Ascending aorta (tissue), 2 donors: ENCODE measurements around the gene GGT5. TPM values are rescaled to one million over a fixed set of nuclear protein-coding genes. Genes with fewer than 3 reads are reported as not detected.

ENCODE experiments used
- DNase-seq, 2 donors: peaks; one replicate each; pipeline ENCODE4 v3.0.0-alpha.2; 2019; ENCODE audit warnings: low spot score in 2 of 2
- H3K27ac ChIP-seq, 2 donors: fragments of 200-600 bp; sonication (generic); one replicate each; pipeline ENCODE4 v1.5.1; 2016 to 2017; ENCODE audit warnings: mild to moderate bottlenecking in 1 of 2
- H3K27me3 ChIP-seq: fragments of 200-600 bp; sonication (generic); one replicate; pipeline ENCODE4 v1.5.1; 2017
- H3K36me3 ChIP-seq, 2 donors: fragments of 200-600 bp; sonication (generic); one replicate each; pipeline ENCODE4 v1.5.1; 2016
- H3K4me1 ChIP-seq, 2 donors: fragments of 200-600 bp; sonication (generic); one replicate each; pipeline ENCODE4 v1.5.1; 2016 to 2017; ENCODE audit warnings: mild to moderate bottlenecking in 1 of 2
- H3K4me3 ChIP-seq, 2 donors: fragments of 200-600 bp; sonication (generic); one replicate each; pipeline ENCODE4 v1.5.1; 2016 to 2017; ENCODE audit warnings: mild to moderate bottlenecking in 1 of 2
- H3K9me3 ChIP-seq, 2 donors: fragments of 200-600 bp; sonication (generic); one replicate each; pipeline ENCODE4 v1.5.1; 2016
- intact Hi-C: fragments of 100-400 bp; cut with DNase I; formaldehyde crosslinking; loops from one replicate; pipeline ENCODE4 v1.15.1; 2023
- total RNA-seq: library from RNA; depleted of rRNA; stranded (reverse); fragments of >200 nt; gene quantifications from one replicate; pipeline ENCODE4 v1.1.0, GENCODE V29; 2016
- TF ChIP-seq, protein P1 (sequence below), 3 experiments: fragments of 200-600 bp in 2 of 3; fragments of 450-650 bp in 1 of 3; sonication (generic) in 2 of 3; IDR thresholded peaks; one replicate each; pipeline ENCODE4 v1.5.1; 2016 to 2019; ENCODE audit warnings: antibody characterized with exemption in 3 of 3, mild to moderate bottlenecking in 1 of 3, moderate library complexity in 1 of 3

GGT5 gene
- total RNA-seq, 1 donor from 2014 or later = 238 TPM

DNA sequence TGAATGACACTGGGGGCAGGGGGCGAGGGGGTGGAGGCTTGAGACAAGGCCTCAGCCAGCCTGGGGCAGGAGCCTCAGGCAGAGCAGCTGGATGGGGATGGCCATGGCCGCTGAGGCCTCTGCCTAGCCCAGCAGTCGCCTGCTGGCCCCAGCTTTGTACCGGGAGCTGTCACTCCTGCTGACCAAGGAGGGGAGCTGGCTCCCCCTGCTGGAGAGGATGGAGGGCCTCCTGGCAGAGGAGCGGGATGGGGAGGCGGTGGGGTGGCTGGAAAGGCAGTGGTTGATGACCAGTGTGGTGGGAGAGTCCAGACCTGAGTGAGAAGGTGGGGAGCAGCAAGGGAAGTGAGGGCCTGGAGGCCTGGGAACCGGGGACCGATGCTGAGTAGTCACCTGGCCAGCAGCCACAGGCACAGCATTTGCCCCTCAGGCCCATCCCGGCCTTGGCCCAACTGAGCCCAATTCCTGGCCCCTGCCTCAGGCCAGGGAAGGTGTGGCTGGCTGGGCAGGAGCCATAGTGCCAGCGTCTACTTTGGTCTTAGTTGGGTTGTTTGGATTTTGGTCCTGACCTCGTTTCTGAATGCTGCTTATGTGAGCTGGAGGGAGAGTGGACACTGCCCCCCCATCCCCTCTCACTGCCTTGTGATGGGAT is 69.6 kb downstream of the GGT5 start:
- Histone ChIP-seq H3K27me3 (no peaks in the 10 kb centered on the region), H3K9me3 (no peaks in the 10 kb centered on the region), H3K27ac (peak overlapping the region; percentile 84 to 92), H3K4me1 (peaks cover 15 to 35% of the 10 kb centered on the region in 2 donors), H3K36me3 (peaks cover 35 to 44% of the 10 kb centered on the region in 2 donors), H3K4me3 (no peak overlapping the region)
- intact Hi-C loops = loop anchor here (1.0 to 10.0 kb wide), 6 partner anchors 18 to 218 kb away; partner anchors contain the start of gene CABIN1
- DNase-seq = peak in 1 of 2 donors; percentile 92
- TF ChIP-seq, protein P1, sequence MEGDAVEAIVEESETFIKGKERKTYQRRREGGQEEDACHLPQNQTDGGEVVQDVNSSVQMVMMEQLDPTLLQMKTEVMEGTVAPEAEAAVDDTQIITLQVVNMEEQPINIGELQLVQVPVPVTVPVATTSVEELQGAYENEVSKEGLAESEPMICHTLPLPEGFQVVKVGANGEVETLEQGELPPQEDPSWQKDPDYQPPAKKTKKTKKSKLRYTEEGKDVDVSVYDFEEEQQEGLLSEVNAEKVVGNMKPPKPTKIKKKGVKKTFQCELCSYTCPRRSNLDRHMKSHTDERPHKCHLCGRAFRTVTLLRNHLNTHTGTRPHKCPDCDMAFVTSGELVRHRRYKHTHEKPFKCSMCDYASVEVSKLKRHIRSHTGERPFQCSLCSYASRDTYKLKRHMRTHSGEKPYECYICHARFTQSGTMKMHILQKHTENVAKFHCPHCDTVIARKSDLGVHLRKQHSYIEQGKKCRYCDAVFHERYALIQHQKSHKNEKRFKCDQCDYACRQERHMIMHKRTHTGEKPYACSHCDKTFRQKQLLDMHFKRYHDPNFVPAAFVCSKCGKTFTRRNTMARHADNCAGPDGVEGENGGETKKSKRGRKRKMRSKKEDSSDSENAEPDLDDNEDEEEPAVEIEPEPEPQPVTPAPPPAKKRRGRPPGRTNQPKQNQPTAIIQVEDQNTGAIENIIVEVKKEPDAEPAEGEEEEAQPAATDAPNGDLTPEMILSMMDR (IDR thresholded peaks at IDR 0.05) = peak; percentile 92 to 94 (median 92)

DNA sequence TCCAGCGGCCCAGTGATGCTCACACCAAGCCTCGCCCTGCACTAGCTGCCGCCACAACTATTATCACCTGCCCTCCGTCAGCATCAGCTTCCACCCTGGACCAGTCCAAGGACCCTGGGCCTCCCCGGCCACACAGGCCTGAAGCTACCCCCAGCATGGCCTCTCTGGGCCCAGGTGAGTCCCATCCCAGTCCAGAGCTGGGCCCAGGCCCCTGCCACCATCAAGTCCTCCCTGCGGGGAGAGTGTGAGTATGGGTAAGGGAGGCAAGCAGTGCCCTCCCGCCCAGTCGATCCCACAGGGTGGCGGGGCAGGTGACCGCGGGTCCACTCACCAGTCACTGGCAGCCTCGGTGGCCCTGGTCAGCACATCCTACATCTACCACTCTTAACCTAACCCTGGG is 73.1 kb downstream of the GGT5 start:
- Histone ChIP-seq H3K27me3 (no peaks in the 10 kb centered on the region), H3K36me3 (peaks cover 65 to 73% of the 10 kb centered on the region in 2 donors), H3K4me3 (no peak overlapping the region), H3K27ac (peak overlapping the region; percentile 19 to 92), H3K9me3 (no peaks in the 10 kb centered on the region), H3K4me1 (peaks cover 8 to 15% of the 10 kb centered on the region in 2 donors)
- DNase-seq = no peak
- intact Hi-C loops = loop anchor here (10.0 kb wide), 1 partner anchor 157 kb away; the partner anchor contains the start of gene CABIN1
- TF ChIP-seq, protein P1 (IDR thresholded peaks at IDR 0.05) = no peak

DNA sequence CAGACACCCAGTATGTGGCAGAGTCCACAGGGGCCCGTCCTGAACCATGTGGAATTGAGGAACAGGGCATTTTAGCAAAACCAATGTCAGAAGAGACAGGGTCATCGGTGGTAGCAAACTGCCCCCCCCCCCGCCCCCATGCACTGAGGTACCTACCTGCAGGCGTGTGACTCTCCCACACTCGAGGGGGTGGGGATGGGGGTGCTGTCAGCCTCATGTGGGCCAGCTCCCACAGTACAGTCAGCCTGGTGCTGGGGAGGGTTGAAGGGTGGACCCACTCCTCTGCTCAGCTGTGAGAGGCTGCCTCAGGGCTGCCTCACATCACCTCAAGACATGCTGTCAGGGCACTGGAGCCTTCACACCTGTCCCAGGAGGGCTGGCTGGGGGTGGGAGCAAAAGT is 74.2 kb downstream of the GGT5 start:
- H3K27ac ChIP-seq = peak overlapping the region in 1 of 2 donors; percentile 92
- no peak overlapping the region for H3K4me3 ChIP-seq
- TF ChIP-seq, protein P1 (IDR thresholded peaks at IDR 0.05) = no peak
- no peaks in the 10 kb centered on the region for H3K27me3 ChIP-seq
- peaks cover 4 to 8% of the 10 kb centered on the region in 2 donors for H3K4me1 ChIP-seq
- no peak for DNase-seq
- no peaks in the 10 kb centered on the region for H3K9me3 ChIP-seq
- H3K36me3 ChIP-seq = peaks cover 77 to 85% of the 10 kb centered on the region in 2 donors
- intact Hi-C loops = loop anchor here (10.0 kb wide), 1 partner anchor 156 kb away; the partner anchor contains the start of gene CABIN1

DNA sequence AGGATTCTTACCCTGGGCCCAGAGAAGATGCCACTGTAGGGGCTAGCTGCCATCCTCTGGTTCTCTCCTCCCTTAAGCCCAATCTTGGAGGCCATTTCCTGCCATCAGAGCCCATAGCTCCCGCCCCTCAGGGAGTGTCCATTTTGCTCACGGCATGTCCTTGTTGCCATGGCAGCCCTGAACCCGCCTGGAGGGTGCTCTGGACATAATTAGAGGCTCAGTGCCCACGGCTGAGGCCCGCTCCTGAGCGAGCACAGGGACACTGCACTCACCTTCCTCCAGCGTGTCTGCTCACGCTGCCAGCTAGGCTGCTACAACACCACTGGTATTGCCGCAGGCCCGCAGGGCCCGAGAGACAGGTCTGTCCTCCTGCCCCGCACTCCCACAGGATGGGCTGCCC is 74.7 kb downstream of the GGT5 start:
- no peaks in the 10 kb centered on the region for H3K27me3 ChIP-seq
- peaks cover 0 to 8% of the 10 kb centered on the region in 2 donors for H3K4me1 ChIP-seq
- TF ChIP-seq, protein P1 (IDR thresholded peaks at IDR 0.05) = no peak
- H3K36me3 ChIP-seq = peaks cover 81 to 90% of the 10 kb centered on the region in 2 donors
- intact Hi-C loops = loop anchor here (10.0 kb wide), 1 partner anchor 155 kb away; the partner anchor contains the start of gene CABIN1
- DNase-seq = no peak
- peak overlapping the region; percentile 49 to 92 for H3K27ac ChIP-seq
- H3K4me3 ChIP-seq = no peak overlapping the region
- no peaks in the 10 kb centered on the region for H3K9me3 ChIP-seq

Other genes with a start within 250 kb of the GGT5 start
- gene GSTT4, start 239.6 kb downstream of the GGT5 start, total RNA-seq = not detected
- 113 TPM for gene CABIN1, start 233.8 kb downstream of the GGT5 start, total RNA-seq
- 51.0 TPM for gene SUSD2, start 63.6 kb downstream of the GGT5 start, total RNA-seq
- 66.9 TPM for gene SPECC1L, start 25.7 kb upstream of the GGT5 start, total RNA-seq
- 14.7 TPM for gene ADORA2A, start 182.5 kb upstream of the GGT5 start, total RNA-seq